ENCODE results near the gene TMEM179B.

TMEM179B gene

GRCh38 chr11:62771144-62772021 lies 15.8 kb upstream of the TMEM179B start, which contains the start of gene TAF6L:
TAF6L (plus strand) TSS chr11:62771396; CDS start chr11:62775784, 4,388 bp downstream.
- in situ Hi-C loops (cut with HindIII; ENCODE audit: low pct_unique_long_range_greater_than_20kb, low sequenced_read_pairs) = no loop called here
- TF ChIP-seq JUND (IDR thresholded peaks at IDR 0.05; ENCODE audit: low read depth) = no peak
- DNase-seq (ENCODE audit: low read depth in 1 of 2, low spot score in 1 of 2) = peak; percentile 98 to 99

- no peak for TF ChIP-seq JUND (IDR thresholded peaks at IDR 0.05; ENCODE audit: low read depth)
- DNase-seq (ENCODE audit: low read depth in 1 of 2, low spot score in 1 of 2) = no peak
- in situ Hi-C loops (cut with HindIII; ENCODE audit: low pct_unique_long_range_greater_than_20kb, low sequenced_read_pairs) = no loop called here
Measured at GRCh38 chr11:62774407-62774806, 12.8 kb upstream of the TMEM179B start.

- no peak for DNase-seq (ENCODE audit: low read depth in 1 of 2, low spot score in 1 of 2)
- TF ChIP-seq JUND (IDR thresholded peaks at IDR 0.05; ENCODE audit: low read depth) = no peak
- in situ Hi-C loops (cut with HindIII; ENCODE audit: low pct_unique_long_range_greater_than_20kb, low sequenced_read_pairs) = no loop called here
Measured at GRCh38 chr11:62775646-62776045, 11.6 kb upstream of the TMEM179B start.

GRCh38 chr11:62777389-62777788 lies 9.8 kb upstream of the TMEM179B start:
- no peak for TF ChIP-seq JUND (IDR thresholded peaks at IDR 0.05; ENCODE audit: low read depth)
- in situ Hi-C loops (cut with HindIII; ENCODE audit: low pct_unique_long_range_greater_than_20kb, low sequenced_read_pairs) = no loop called here
- DNase-seq (ENCODE audit: low read depth in 1 of 2, low spot score in 1 of 2) = no peak

- TF ChIP-seq JUND (IDR thresholded peaks at IDR 0.05; ENCODE audit: low read depth) = no peak
- in situ Hi-C loops (cut with HindIII; ENCODE audit: low pct_unique_long_range_greater_than_20kb, low sequenced_read_pairs) = no loop called here
- DNase-seq (ENCODE audit: low read depth in 1 of 2, low spot score in 1 of 2) = no peak
Measured at GRCh38 chr11:62778441-62778840, 8.8 kb upstream of the TMEM179B start.

- TF ChIP-seq JUND (IDR thresholded peaks at IDR 0.05; ENCODE audit: low read depth) = no peak
- DNase-seq (ENCODE audit: low read depth in 1 of 2, low spot score in 1 of 2) = no peak
- in situ Hi-C loops (cut with HindIII; ENCODE audit: low pct_unique_long_range_greater_than_20kb, low sequenced_read_pairs) = no loop called here
Measured at GRCh38 chr11:62782753-62783152, 4.4 kb upstream of the TMEM179B start.

GRCh38 chr11:62786318-62787004 lies 741 bp upstream of the TMEM179B start:
- in situ Hi-C loops (cut with HindIII; ENCODE audit: low pct_unique_long_range_greater_than_20kb, low sequenced_read_pairs) = no loop called here
- TF ChIP-seq JUND (IDR thresholded peaks at IDR 0.05; ENCODE audit: low read depth) = no peak
- peak; percentile 93 to 94 for DNase-seq (ENCODE audit: low read depth in 1 of 2, low spot score in 1 of 2)

- TF ChIP-seq JUND (IDR thresholded peaks at IDR 0.05; ENCODE audit: low read depth) = no peak
- in situ Hi-C loops (cut with HindIII; ENCODE audit: low pct_unique_long_range_greater_than_20kb, low sequenced_read_pairs) = no loop called here
- DNase-seq (ENCODE audit: low read depth in 1 of 2, low spot score in 1 of 2) = no peak
Measured at GRCh38 chr11:62788991-62789390, 1.8 kb downstream of the TMEM179B start.

GRCh38 chr11:62789576-62789975 lies 2.4 kb downstream of the TMEM179B start:
- no peak for DNase-seq (ENCODE audit: low read depth in 1 of 2, low spot score in 1 of 2)
- in situ Hi-C loops (cut with HindIII; ENCODE audit: low pct_unique_long_range_greater_than_20kb, low sequenced_read_pairs) = no loop called here
- TF ChIP-seq JUND (IDR thresholded peaks at IDR 0.05; ENCODE audit: low read depth) = no peak

GRCh38 chr11:62791501-62792201 lies 4.4 kb downstream of the TMEM179B start, which contains the start of gene TMEM223:
TMEM223 (minus strand) TSS chr11:62792006; CDS start chr11:62791994, 12 bp downstream.
- peak; percentile 79 to 92 for DNase-seq (ENCODE audit: low read depth in 1 of 2, low spot score in 1 of 2)
- in situ Hi-C loops (cut with HindIII; ENCODE audit: low pct_unique_long_range_greater_than_20kb, low sequenced_read_pairs) = no loop called here
- TF ChIP-seq JUND (IDR thresholded peaks at IDR 0.05; ENCODE audit: low read depth) = no peak

- in situ Hi-C loops (cut with HindIII; ENCODE audit: low pct_unique_long_range_greater_than_20kb, low sequenced_read_pairs) = no loop called here
- DNase-seq (ENCODE audit: low read depth in 1 of 2, low spot score in 1 of 2) = no peak
- no peak for TF ChIP-seq JUND (IDR thresholded peaks at IDR 0.05; ENCODE audit: low read depth)
Measured at GRCh38 chr11:62792202-62792575, 5.0 kb downstream of the TMEM179B start.

GRCh38 chr11:62794201-62794775 lies 7.1 kb downstream of the TMEM179B start:
- no peak for TF ChIP-seq JUND (IDR thresholded peaks at IDR 0.05; ENCODE audit: low read depth)
- in situ Hi-C loops (cut with HindIII; ENCODE audit: low pct_unique_long_range_greater_than_20kb, low sequenced_read_pairs) = no loop called here
- DNase-seq (ENCODE audit: low read depth in 1 of 2, low spot score in 1 of 2) = no peak

Measured in T47D (cell line).